ENCODE data around the gene SYNPO.

The SYNPO gene, protein sequence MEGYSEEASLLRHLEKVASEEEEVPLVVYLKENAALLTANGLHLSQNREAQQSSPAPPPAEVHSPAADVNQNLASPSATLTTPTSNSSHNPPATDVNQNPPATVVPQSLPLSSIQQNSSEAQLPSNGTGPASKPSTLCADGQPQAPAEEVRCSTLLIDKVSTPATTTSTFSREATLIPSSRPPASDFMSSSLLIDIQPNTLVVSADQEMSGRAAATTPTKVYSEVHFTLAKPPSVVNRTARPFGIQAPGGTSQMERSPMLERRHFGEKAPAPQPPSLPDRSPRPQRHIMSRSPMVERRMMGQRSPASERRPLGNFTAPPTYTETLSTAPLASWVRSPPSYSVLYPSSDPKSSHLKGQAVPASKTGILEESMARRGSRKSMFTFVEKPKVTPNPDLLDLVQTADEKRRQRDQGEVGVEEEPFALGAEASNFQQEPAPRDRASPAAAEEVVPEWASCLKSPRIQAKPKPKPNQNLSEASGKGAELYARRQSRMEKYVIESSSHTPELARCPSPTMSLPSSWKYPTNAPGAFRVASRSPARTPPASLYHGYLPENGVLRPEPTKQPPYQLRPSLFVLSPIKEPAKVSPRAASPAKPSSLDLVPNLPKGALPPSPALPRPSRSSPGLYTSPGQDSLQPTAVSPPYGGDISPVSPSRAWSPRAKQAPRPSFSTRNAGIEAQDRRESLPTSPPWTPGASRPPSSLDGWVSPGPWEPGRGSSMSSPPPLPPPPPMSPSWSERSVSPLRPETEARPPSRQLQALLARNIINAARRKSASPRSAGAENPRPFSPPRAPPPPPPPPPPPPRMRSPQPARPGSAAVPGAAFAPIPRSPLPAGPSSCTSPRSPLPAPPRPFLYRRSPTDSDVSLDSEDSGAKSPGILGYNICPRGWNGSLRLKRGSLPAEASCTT

DNA sequence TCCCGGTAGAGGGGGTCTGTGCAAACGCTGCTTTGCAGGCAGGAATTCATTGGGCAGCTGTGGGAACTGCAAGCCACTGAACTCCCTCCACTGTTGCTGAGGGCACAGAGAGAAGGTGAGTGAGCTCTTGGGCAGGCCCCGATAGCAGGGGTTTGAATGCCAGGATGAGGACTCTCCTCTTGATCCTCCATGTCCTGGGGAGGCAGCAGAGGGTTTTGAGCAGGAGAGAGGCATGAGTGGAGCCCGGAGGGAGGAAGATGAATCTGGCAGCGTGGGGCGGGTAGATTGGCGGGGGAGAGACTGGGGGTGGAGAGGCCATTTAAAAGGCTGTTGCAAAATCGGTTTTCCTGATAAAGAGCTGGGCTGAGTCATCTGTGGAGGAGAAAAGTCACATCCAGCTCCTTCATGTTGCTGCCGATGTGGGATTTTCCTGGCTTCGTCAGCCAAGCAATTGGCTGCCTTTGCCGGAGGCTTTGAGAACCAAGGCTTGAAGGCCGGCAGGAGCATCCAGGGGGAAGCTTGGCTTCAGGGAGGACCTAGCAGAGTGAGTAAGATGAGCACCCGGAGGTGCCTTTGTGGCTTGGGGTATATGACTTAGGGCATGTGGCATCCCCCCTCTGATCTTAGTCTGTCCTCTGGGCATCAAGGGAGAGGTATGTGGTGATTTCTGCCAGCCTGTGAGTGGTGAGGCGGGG lies at the start of gene SYNPO:
Gene SYNPO, plus strand, starts transcription at position 350 of the 695 bp plus-strand sequence. CDS start 7,616 bp downstream, outside the sequence.
- no peak for DNase-seq (ENCODE audit: low read depth, low spot score)

DNA sequence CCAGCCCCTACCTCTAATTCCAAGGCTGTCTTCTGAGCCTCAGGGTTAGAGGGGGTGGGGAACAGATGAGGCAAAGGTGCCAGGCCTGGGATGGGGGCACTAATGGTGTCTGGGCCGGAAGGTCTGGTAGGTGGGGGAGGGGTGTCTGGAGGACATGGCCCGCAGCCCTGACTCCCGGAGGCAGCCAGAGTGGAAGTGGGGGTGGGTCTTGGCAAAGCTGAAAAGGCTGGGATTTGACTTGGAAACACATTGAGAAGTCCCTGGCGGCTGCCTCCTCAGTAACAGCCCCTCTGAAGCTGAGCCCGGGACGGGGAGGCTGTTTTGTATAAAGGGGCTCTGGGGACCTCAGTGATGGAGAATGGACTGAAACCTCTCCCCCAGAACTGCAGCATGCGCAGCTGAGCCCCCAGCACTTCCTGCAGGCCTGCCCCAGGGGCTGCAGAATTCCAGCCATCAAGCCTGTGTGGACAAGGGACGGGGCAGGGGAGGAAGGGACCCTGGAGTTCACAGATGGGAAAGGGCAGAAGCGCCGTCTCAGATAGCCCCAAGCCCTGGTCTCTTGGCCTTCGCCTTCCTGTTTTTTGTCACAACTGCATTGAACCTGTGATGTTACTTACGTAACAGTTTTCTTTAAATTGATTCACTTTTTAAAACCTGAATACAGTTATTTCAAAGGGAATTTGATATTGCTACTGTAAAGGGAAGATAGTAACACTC lies 49.3 kb upstream of the SYNPO start:
- DNase-seq (ENCODE audit: low read depth, low spot score), result no peak

DNA sequence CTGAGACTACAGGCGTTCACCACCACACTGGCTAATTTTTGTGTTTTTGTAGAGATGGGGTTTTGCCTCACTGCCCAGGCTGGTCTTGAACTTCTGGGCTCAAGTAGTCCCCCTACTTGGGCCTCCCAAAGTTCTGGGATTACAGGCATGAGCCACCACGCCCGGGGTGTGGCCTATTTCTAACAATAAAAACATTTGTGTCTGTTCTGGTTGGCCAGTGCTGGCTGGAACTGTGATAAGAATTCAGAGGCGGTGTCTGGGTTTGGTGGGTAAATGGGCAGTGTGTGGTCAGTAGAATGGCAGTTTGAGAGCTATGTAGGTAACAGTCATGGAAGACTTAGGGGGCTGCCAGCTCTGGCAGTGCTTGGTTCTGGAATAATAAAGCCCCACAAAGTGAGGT lies 46.9 kb upstream of the SYNPO start:
- DNase-seq (ENCODE audit: low read depth, low spot score), result no peak

DNA sequence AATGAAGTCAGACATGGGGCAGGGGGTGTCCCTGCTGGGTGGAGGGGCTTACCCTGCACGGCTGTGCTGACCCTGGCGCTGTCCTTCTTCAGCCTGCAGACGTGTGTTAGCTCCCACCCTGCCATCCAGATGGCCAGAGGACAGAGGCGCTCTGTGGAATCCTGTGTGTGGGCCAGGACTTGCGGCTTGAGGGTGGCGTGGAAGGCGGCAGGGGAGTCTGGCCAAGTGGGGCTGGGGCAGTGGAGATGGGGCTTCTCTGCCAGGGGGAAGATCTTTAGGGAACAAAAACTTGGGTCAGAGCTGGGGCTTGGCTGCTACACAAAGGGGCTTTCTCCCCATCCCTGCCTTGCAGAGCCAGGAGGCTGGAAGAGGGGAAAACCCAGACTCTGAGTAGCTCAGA lies 46.5 kb upstream of the SYNPO start:
- no peak for DNase-seq (ENCODE audit: low read depth, low spot score)

DNA sequence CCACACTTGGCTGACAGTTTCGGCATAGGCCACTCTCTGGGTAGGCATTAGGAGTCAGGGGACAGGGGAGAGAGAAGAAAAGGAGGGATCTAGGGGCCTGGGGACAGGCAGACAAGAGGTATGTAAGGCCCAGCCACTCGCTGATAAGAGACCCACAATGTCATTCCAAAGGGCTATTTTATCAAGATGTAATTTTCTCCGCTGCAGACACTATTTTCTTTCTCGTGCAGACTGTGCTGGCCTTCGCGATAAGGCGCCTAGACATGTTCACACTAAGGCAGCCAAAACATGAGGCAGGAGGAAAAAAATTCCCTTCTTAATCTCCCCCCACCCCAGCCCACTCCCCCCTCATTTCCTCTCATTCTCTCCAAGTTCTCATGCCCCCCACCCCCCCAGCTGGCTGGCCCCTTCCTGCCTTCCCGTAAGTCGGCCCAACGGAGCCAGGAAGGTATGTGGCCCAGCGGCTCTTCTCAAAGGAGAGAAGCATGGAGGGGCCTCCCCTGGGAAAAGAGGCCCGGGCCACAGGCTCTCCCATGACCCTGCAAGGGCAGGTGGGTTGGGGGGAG lies 44.9 kb upstream of the SYNPO start:
- no peak for DNase-seq (ENCODE audit: low read depth, low spot score)

DNA sequence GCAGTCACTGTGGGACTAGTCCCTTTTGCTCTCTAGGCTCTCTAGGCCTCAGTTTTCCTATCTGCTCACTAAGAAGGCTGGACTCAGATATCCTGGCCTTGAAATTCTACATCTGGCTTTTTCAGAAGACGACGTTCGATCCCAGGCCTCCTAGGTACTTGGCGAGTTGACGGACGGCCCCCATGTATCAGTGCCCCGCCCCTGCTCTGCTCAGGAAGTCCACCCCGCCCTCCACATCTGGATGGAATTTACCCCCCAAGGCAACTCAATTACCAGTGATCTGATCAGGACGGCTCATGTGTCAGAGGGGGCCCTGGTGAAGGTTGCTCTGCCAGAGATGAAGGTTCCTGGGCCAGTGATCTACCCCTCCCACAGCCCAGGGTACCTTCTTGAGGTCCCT lies 44.1 kb upstream of the SYNPO start:
- DNase-seq (ENCODE audit: low read depth, low spot score), result no peak

DNA sequence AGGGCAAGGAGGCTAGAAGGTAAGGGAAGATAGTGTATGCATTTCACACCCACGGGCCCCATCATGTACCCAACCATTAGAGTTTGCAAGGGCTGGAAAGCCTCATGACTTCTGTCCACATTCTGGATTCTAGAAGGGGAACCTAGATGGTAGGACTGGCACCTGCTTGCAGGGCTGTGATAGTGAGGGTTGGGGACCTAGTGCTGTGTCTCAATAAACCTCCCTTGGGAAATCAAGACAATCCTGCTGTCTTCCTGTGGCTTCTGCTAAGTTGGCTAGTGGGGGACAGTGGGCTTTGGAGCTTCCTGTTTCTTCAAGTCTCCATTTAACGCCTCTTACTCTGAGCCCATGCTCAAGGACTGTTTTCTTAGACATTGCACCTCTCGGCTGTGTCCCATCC lies 43.6 kb upstream of the SYNPO start:
- DNase-seq (ENCODE audit: low read depth, low spot score), result no peak

DNA sequence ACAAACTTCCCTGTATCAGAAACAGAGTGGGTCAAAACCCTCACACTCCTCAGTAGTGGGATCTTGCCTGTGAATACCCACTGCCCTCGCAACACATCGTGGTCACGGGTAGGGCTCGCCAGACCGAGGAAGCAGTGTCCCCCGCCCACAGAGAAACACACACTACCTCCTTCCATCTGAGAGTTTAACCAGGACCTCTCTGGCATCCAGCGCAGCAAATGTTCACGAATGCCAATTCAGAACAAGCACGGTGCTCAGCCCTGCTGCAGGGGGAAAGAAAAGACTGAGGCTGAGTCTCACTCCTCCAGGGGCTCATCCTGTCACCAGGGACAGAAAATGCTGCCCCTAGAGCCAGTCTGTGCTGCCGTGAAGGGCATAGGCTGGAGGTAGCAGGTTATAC lies 42.5 kb upstream of the SYNPO start:
- no peak for DNase-seq (ENCODE audit: low read depth, low spot score)

DNA sequence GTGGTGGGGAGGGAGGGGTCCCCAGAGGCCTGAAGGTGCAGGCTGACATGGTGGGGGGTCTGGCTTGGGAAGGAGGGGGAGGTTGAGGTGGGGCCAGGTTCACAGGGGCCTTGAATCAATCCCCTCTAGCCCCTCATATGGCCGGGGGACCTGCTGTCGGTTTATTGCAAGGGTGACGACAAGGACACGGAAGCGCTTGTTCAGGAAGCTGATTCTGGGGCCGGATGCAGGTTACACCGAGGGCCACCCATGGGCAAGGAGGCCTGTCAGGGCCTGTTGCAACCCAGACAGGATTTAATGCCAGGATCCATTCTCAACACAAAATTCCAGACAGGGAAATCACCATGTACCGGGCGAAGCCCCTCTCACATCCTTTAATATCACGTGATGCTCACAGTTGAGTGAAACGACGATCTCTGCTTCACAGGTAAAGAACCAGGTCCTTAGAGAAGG lies 41.6 kb upstream of the SYNPO start:
- DNase-seq (ENCODE audit: low read depth, low spot score), result no peak

DNA sequence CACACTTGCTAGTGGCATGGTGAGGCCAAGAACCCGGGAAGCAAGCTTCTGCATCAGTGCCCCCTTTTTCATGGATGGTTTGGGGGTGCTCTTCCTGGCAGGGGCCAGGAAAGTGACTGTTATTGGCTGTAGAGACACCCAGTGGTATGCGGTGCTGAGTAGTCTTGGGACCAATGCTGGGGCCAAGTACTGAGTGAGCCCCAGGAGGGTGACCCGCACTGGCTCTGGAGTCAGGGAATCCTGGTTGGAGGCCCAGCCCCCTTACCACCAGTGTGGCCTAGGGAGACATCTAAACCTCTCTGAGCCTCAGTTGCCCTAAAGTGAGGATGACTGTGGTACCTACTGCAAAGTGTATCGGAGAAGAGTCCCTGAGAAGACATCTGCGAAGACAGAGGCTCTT lies 41.2 kb upstream of the SYNPO start:
- no peak for DNase-seq (ENCODE audit: low read depth, low spot score)

DNA sequence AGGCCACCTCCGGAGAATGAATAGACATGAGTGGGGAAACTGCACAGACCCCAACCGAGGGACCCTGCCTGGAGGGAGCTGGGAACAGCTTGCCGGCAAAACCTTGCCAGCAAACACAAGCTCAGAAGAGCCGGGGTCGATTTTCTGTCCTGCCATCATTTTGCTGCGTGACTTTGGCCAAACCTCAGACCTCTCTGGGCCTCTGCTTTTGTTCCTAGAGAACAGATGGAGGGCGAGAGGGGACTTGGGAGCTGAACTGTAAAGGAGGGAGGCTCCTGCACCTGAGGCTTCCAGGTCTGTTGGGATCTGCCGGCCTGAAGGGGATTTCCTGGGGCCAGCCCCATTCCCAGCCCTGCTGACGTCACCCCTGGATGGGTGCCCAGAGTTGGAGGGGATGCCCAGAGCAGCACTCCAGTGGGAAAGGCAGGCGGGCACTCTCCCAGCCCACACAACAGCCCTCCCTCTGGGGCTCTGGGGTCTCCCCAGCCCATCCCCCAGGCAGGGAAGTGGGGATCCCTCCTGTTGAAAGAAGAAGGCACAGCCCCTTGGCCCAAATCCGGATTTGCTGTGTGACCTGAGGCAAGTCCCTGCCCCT lies 40.4 kb upstream of the SYNPO start:
- no peak for DNase-seq (ENCODE audit: low read depth, low spot score)

DNA sequence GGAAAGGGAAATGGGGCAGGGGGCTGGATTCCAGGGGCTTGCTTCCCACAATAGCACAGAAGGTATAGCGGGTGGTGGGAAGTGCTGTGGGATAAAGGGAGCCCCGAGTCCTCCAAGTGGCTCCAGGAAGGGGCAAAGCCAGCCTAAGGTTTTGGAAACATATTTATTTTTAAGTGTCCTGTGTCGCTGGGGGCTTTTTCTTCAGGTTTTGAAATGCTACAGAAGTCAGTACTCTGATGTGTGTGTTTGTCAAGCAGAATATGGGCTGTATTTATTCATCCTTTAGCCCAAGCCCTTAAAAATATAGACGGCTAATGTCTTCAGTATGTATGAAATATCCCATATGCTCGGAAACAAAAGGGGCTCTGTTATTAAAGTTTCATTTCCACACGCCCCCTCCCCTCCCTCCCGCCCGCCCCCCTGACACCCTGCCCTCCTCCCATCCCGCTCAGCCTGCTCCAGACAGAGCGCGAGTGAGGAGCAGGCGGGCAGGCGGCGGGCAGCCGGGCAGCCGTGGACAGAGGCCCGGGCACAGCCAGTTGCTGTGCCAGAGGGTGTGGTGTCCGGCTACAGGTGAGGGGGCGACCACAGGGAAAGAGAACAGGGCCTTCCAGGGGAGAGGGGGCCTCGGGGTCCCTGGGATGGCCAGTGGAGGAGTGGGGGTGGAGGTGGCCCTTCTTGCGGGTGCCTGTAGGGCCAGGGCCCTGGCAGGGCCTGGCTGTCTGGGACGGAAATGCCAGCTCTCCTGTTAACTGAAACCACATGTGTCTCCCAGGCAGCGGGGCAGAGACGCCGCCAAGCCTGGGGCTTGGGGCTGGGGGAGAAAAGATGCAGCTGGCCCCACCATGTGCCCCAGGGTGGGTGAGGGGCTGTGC lies 39.6 kb upstream of the SYNPO start:
- DNase-seq (ENCODE audit: low read depth, low spot score), result no peak

DNA sequence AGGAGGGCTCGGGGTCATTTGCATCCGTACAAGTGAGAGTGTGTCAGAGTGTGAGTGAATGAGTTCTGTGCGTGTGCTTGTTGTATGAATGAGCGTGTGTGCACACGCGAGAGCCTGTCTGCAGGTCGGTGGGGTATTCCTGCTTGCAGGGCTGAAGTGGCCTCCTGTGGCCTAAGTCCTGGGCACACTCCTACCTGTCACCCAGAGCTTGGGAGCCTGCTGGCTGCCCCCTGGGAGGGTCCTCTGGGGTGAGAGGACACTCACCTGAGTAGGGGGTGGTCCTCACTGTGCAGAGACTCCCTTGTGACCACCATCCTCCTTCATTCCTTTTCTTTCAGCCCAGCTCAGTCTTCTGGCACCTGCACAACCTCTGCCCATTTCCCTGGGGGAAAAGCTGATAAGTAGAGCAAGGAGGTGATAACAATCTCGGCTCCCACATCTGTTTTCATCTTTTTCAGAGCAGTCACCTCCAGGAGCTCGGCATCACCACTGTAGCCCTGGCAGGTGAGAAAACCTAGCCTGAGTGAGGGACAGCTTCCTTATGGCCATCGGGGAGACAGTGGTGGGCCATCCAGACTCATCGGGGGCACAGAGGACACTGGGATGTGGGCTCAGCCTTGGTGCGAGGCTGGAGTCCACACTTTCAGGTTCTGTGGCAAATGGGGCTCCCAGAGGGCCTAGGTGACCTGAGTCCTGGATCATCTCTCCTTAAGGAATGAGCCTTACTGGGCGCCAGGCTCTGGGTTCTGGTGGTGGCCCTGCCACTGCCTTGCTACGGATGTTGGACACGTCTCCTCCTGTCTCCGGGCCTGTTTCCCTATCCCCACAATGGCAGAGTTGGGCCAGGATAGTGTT lies 38.7 kb upstream of the SYNPO start:
- no peak for DNase-seq (ENCODE audit: low read depth, low spot score)

DNA sequence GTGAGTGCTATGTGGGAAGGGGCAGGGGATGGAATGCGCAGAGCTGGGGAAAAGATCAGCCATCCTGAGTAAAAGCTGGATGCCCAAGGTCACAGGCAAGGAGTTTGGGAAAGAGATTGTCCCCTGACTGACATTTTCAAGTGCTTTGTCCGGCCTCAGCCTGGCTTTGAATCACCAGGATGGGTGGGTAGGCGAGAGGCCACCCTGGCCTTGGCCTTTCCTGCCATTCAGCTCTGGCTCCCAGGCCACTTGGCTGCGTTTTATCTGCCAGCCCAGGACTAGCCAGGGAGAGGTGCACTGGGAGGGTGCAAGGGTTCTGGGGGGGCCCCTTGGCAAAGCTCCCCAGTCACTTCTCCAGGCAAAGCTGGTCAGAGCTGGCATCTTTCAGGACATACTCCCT lies 37.4 kb upstream of the SYNPO start:
- DNase-seq (ENCODE audit: low read depth, low spot score), result no peak

DNA sequence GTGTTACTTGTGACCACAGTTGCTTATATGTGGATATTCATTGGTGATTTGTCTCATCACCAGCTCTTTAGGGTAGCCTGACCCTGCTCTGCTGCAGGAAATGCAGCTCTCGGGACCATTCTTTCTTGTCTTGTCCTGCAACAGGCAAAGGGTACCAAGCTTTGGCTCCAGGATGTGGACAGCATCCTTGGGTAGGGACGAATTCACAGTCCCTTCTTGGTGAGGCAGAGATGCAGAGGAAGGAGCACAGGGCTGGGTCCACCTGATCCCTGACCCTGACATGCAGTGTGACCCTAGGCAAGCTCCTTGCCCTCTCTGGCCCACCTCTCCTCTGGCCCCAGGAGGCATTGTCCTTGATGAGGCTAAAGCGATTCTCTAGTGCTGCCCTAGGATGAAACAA lies 37.0 kb upstream of the SYNPO start:
- DNase-seq (ENCODE audit: low read depth, low spot score), result no peak

DNA sequence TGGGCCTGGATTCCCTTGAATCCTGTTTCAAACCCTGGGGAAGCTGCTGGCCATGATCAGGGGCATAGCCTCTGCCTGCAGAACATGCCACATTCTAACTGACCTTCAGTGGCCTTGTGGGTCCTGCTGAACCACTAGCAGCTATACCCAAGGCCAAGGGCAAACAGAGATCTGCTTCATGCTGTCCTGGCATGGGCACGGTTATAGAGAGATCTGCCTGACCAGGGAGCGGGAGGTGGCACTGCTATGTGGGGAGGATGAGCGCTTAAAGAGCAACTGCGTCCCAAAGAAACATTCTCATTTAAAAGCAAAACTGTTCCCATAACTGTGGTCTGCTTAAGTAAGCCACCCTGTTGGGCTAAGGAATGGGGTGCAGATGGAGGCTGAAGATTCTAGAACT lies 36.5 kb upstream of the SYNPO start:
- DNase-seq (ENCODE audit: low read depth, low spot score), result no peak

DNA sequence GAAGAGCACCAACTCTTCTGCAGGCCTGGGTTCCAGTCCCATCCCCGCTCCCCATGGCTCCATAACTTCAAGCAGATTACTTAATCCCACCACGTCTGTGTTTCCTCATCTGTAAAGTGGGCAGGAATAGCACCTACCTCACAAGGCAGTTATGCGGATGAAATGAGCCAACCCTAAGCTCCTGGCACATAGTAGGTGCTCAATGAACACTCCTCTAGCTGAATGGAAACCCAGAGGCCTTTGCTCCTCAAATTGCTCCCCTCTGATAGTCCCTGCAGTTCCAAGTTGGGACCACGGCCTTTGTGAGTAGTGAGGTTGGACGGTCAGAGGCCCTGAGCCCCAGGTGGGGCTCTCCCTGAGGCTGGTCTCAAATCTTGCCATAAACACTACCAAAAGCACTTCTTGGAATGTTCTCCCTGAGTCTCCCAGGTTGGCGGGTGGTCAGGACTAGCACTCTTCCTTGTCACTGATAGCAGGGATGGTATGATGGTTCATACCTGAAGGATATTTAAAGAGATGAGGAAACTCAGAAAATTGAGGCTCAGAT lies 35.5 kb upstream of the SYNPO start:
- no peak for DNase-seq (ENCODE audit: low read depth, low spot score)

DNA sequence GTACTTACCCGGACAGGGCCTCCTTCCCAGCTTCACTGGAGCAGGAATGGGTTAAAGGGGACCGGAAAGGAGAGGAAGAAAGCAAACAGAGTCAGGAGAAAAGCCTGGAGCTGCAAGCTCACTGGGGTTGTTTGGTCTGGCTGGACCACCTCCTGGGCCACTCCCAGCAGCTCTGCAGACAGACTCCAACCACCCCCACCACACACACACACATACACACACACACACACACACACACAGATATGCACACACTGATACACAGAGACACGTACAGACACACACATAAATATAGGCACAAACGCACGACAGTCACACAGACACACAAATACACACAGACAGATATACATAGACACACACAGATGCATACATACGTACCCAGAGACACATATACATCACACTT lies 34.9 kb upstream of the SYNPO start:
- DNase-seq (ENCODE audit: low read depth, low spot score), result peak; percentile 18

DNA sequence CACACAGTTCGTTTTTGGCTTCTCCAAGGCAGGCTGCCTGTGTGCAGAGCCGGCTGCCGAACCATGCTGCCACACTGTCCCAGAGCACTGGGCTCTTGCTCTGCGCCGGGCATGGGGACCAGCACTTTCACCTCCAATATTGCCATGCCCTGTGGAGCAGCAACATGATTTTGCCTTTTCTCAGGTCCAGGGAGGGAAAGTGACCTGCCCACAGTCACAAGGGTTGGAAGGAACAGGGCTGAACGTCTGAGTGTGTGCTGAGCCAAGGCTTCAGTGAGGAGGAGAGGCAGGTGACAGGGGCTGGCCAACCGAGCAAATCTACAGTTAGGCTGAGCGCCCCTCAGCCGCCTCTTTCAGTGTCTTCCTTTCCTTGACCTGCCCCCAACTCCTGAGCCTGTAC lies 34.0 kb upstream of the SYNPO start:
- no peak for DNase-seq (ENCODE audit: low read depth, low spot score)
